B cell (primary cell): ENCODE data around the gene ABHD3.

Source experiments
- EZH2 ChIP-seq: IDR thresholded peaks from 2 replicates; pipeline ENCODE4 v1.6.1; 2012; ENCODE audit warnings: borderline replicate concordance, low read depth, mild to moderate bottlenecking, moderate library complexity, low read length; ENCODE audit not compliant: insufficient read depth, poor library complexity, severe bottlenecking
- TF ChIP-seq, protein P1 (sequence below): fragments of 200-600 bp; IDR thresholded peaks from one replicate; pipeline ENCODE4 v1.8.0; 2022; ENCODE audit warnings: antibody characterized with exemption, mild to moderate bottlenecking

DNA sequence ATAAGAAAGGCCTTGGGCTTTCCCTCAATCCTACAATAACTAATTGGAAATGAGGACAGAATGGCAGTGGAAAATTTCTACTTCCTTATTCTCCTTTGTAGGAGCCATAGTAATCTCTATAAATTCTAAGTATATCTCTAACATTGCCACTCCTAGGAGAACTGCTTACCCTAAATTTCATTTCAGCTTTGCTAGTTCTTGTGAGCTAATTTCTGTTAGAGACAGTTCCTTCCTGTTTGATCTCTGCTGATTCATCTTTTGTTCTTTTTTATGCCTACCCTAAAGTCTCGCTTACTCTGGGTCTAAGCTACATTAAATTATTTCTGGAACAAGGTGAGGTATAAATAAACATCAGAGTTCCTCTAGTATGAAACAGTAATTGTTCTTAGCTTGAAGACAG is 25.7 kb downstream of the ABHD3 start:
- TF ChIP-seq, protein P1, sequence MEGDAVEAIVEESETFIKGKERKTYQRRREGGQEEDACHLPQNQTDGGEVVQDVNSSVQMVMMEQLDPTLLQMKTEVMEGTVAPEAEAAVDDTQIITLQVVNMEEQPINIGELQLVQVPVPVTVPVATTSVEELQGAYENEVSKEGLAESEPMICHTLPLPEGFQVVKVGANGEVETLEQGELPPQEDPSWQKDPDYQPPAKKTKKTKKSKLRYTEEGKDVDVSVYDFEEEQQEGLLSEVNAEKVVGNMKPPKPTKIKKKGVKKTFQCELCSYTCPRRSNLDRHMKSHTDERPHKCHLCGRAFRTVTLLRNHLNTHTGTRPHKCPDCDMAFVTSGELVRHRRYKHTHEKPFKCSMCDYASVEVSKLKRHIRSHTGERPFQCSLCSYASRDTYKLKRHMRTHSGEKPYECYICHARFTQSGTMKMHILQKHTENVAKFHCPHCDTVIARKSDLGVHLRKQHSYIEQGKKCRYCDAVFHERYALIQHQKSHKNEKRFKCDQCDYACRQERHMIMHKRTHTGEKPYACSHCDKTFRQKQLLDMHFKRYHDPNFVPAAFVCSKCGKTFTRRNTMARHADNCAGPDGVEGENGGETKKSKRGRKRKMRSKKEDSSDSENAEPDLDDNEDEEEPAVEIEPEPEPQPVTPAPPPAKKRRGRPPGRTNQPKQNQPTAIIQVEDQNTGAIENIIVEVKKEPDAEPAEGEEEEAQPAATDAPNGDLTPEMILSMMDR, result no peak
- no peak for TF ChIP-seq EZH2
